Measurements from ENCODE around the gene IPO9.
"Not testable (repeated sequence)": the region's sequence is repeated elsewhere in the genome, so short reads cannot be mapped to it uniquely, and the experiment has no call there.

The IPO9 gene

DNA sequence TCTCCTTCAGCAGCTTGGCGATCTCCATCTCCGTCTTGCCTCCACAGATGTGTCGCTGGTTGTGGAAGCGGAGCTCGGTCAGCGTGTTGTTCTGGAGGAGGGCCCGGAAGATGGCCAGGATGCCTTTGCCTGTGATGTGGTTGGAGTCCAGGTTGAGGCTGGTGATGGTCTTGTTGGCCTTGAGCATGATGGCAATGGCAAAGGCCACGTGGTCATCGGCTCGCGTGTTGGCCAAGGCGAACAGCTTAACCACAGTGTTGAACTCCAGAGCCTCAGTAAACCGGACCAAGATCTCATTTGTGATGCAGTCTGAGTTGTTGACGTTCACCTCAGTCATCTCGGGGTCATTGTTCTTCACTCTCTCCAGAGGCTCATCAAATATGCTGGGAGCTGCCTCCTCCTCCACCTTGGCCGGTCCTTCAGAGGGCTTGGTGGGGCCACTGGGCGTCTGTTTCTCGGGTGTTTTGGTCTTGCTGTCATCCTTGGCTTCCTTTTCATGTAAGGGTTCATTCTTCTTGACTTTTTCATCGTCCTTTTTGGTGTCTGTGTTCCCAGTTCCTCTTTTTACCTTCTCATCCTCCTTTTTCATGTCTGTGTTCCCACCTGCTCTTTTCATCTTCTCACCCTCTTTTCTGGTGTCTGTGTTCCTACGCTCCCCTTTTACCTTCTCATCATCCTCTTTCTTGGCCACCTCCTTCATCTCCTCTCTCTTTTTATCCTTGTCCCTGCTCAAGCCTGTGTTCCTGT is 70.9 kb downstream of the IPO9 start (continued):
- no peak for TF ChIP-seq TSHZ2 (CRISPR knock-in tag; IDR thresholded peaks at IDR 0.05)

GRCh38 chr1:201900476-201900875 is 71.5 kb downstream of the IPO9 start:
- no peak for ATAC-seq
- TF ChIP-seq PATZ1 (CRISPR knock-in tag; IDR thresholded peaks at IDR 0.05; ENCODE audit: borderline replicate concordance) (no peak), ISL1 (CRISPR knock-in tag; IDR thresholded peaks at IDR 0.05) (no peak), OSR1 (CRISPR knock-in tag; IDR thresholded peaks at IDR 0.05) (no peak), SNAI2 (CRISPR knock-in tag; IDR thresholded peaks at IDR 0.05) (no peak), ZFP30 (CRISPR knock-in tag; IDR thresholded peaks at IDR 0.05) (no peak), TSHZ2 (CRISPR knock-in tag; IDR thresholded peaks at IDR 0.05) (no peak), ZNF70 (CRISPR knock-in tag; IDR thresholded peaks at IDR 0.05) (no peak), ARNTL (CRISPR knock-in tag; IDR thresholded peaks at IDR 0.05; ENCODE audit: borderline replicate concordance, low read depth) (no peak), ZFP3 (CRISPR knock-in tag; IDR thresholded peaks at IDR 0.05) (no peak), CREB5 (CRISPR knock-in tag; IDR thresholded peaks at IDR 0.05; ENCODE audit: low read depth) (no peak), PPARA (CRISPR knock-in tag; IDR thresholded peaks at IDR 0.05; ENCODE audit: borderline replicate concordance) (no peak), ZNF8 (CRISPR knock-in tag; IDR thresholded peaks at IDR 0.05) (no peak), GLIS3 (CRISPR knock-in tag; IDR thresholded peaks at IDR 0.05) (no peak), TCF4 (CRISPR knock-in tag; IDR thresholded peaks at IDR 0.05; ENCODE audit: borderline replicate concordance) (no peak), TOX (CRISPR knock-in tag; IDR thresholded peaks at IDR 0.05; ENCODE audit: borderline replicate concordance) (no peak), RARB (CRISPR knock-in tag; IDR thresholded peaks at IDR 0.05) (no peak), ZNF565 (CRISPR knock-in tag; conservative IDR thresholded peaks at IDR 0.05; ENCODE audit: low read depth) (no peak)
- TF ChIP-seq, protein P1, sequence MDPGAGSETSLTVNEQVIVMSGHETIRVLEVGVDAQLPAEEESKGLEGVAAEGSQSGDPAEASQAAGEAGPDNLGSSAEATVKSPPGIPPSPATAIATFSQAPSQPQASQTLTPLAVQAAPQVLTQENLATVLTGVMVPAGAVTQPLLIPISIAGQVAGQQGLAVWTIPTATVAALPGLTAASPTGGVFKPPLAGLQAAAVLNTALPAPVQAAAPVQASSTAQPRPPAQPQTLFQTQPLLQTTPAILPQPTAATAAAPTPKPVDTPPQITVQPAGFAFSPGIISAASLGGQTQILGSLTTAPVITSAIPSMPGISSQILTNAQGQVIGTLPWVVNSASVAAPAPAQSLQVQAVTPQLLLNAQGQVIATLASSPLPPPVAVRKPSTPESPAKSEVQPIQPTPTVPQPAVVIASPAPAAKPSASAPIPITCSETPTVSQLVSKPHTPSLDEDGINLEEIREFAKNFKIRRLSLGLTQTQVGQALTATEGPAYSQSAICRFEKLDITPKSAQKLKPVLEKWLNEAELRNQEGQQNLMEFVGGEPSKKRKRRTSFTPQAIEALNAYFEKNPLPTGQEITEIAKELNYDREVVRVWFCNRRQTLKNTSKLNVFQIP (CRISPR knock-in tag; IDR thresholded peaks at IDR 0.05; ENCODE audit: borderline replicate concordance, low read depth): no peak

GRCh38 chr1:201901036-201901435 is 72.1 kb downstream of the IPO9 start:
- ATAC-seq: not testable (repeated sequence)
